ENCODE data around the gene RALGAPB.

- TF ChIP-seq ATF2 (CRISPR knock-in tag; IDR thresholded peaks at IDR 0.05) (no peak), CTCF (CRISPR knock-in tag; IDR thresholded peaks at IDR 0.05) (no peak), ZNF318 (CRISPR knock-in tag; IDR thresholded peaks at IDR 0.05) (no peak), ZNF501 (CRISPR knock-in tag; IDR thresholded peaks at IDR 0.05) (no peak)
Observed at GRCh38 chr20:38566036-38566598, 93.5 kb downstream of the RALGAPB start.
